ENCODE data around the gene WASHC3. TPM values are rescaled to one million over a fixed set of nuclear protein-coding genes. Genes with fewer than 3 reads are reported as not detected.

WASHC3 gene
- total RNA-seq, 4 donors from 2014 or later = 39.7 to 63.1 (median 55.0) TPM

DNA sequence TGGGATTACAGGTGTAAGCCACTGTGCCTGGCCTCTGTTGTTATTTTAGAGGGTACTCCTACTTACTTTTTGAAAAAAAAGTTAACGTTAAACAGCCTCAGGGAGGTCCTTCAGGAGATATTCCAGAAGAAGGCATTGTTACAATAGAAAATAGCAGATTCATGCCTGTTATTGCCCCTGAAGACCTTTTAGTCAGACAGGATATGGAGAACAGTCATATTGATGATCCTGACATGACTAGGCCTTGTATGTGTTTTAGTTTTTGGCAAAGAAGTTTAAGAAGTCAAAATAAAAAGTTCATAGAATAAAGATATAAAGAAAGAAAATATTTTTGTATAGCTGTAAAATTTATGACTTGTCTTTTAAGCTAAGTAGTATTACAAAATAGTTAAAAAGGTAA is 45.3 kb downstream of the WASHC3 start:
- H3K4me3 ChIP-seq = no peak overlapping the region
- TF ChIP-seq POLR2AphosphoS5 (IDR thresholded peaks at IDR 0.05) (no peak), EP300 (IDR thresholded peaks at IDR 0.05) (no peak), POLR2A (IDR thresholded peaks at IDR 0.05) (no peak)
- TF ChIP-seq, protein P1, sequence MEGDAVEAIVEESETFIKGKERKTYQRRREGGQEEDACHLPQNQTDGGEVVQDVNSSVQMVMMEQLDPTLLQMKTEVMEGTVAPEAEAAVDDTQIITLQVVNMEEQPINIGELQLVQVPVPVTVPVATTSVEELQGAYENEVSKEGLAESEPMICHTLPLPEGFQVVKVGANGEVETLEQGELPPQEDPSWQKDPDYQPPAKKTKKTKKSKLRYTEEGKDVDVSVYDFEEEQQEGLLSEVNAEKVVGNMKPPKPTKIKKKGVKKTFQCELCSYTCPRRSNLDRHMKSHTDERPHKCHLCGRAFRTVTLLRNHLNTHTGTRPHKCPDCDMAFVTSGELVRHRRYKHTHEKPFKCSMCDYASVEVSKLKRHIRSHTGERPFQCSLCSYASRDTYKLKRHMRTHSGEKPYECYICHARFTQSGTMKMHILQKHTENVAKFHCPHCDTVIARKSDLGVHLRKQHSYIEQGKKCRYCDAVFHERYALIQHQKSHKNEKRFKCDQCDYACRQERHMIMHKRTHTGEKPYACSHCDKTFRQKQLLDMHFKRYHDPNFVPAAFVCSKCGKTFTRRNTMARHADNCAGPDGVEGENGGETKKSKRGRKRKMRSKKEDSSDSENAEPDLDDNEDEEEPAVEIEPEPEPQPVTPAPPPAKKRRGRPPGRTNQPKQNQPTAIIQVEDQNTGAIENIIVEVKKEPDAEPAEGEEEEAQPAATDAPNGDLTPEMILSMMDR (IDR thresholded peaks at IDR 0.05) = no peak
- H3K27me3 ChIP-seq = no peaks in the 10 kb centered on the region
- H3K4me1 ChIP-seq = no peaks in the 10 kb centered on the region
- no peak overlapping the region for H3K27ac ChIP-seq
- H3K9me3 ChIP-seq = no peaks in the 10 kb centered on the region
- no peak for DNase-seq (ENCODE audit: low spot score in 2 of 2)
- 91% methylated on average over 1 of the region's 1 CpG for WGBS
- peaks cover 35% of the 10 kb centered on the region for H3K36me3 ChIP-seq

DNA sequence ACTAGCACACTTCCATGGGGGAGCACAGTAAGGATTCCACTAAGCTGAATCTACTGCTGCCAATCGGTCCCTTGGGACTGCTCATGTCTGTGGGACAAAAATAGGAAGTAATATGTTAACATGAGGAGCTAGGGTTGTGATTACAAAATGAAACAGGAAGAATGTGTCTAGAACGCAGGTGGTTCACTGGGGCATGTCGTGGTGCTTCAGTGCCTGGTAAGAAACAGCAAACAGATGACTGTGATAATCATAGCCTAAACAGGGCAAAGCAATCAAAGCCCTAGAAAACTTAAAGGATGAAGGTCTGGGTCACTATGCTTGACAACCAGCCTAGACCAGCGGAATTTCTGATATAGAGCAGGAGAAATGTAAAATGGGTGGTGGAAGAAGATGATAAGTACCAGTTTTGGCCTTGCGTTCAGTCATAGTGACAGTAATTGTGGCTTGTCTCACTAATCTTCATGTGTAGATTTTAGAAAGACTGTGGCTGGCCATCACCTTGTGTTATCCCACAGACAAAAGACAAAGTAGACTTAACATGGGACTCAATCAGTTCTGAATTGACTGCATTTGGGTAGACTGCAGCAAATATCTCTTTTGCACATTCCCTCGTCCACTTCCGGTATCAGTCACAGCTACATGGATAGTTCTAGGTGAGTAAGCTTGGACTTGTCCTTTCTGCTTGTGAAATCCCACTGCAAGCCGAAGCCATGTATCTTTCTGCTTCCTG is 51.4 kb downstream of the WASHC3 start:
- Histone ChIP-seq H3K9me3 (no peaks in the 10 kb centered on the region), H3K27ac (no peak overlapping the region), H3K4me1 (no peaks in the 10 kb centered on the region), H3K4me3 (no peak overlapping the region), H3K27me3 (no peaks in the 10 kb centered on the region), H3K36me3 (peaks cover 25% of the 10 kb centered on the region)
- TF ChIP-seq EP300 (IDR thresholded peaks at IDR 0.05) = no peak
- TF ChIP-seq POLR2A (IDR thresholded peaks at IDR 0.05) = no peak
- TF ChIP-seq POLR2AphosphoS5 (IDR thresholded peaks at IDR 0.05) = no peak
- TF ChIP-seq, protein P1 (IDR thresholded peaks at IDR 0.05) = no peak
- 90% methylated on average over 8 of the region's 8 CpGs for WGBS
- no peak for DNase-seq (ENCODE audit: low spot score in 2 of 2)

DNA sequence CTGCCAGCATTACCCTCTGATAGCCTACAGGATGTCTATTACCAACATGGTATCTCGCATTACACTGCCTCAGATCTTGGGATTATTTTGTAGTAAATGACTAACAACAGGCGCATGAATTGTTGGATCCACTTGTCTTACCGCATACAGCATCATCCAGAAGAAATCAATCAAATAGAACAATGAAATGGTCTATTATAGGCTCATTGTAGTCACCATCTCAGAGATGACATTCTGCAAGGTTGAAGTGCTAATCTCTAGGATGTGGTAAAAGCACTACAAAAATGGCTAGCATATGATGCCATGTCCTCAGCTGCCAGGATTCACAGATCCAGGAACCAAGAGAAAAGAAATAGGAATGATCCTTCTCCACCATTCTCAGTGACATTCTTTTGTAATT is 52.0 kb downstream of the WASHC3 start:
- no peaks in the 10 kb centered on the region for H3K4me1 ChIP-seq
- no peak overlapping the region for H3K27ac ChIP-seq
- no peaks in the 10 kb centered on the region for H3K27me3 ChIP-seq
- H3K9me3 ChIP-seq = no peaks in the 10 kb centered on the region
- 94% methylated on average over 3 of the region's 3 CpGs for WGBS
- TF ChIP-seq POLR2A (IDR thresholded peaks at IDR 0.05) = no peak
- TF ChIP-seq, protein P1 (IDR thresholded peaks at IDR 0.05) = no peak
- no peak for TF ChIP-seq EP300 (IDR thresholded peaks at IDR 0.05)
- TF ChIP-seq POLR2AphosphoS5 (IDR thresholded peaks at IDR 0.05) = no peak
- no peak for DNase-seq (ENCODE audit: low spot score in 2 of 2)
- H3K36me3 ChIP-seq = peaks cover 25% of the 10 kb centered on the region
- no peak overlapping the region for H3K4me3 ChIP-seq

DNA sequence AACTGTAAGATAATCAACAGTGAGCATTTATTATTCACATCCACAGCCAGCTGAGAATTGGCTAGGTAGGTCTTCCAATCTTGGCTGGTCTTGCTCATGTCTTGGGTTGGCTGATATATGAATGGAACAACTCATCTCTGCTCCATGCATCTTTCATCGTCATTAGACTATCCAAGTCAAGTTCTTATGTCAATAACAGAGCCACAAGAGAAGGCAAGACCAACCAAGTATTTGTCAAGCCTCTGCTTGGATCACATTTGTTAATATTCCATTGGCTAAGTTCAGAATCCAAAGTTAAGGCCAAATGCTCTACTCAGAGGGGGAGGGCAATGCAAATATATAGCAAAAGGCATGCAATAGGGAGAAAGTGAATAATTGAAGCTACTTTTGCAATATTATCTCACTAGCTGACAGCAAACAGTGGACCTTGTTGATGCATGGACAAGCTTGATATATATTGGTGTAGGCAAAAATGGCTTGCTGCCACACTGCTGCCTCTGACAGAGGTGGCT is 53.1 kb downstream of the WASHC3 start:
- 67% methylated on average over 1 of the region's 1 CpG for WGBS
- no peak overlapping the region for H3K4me3 ChIP-seq
- no peaks in the 10 kb centered on the region for H3K9me3 ChIP-seq
- no peaks in the 10 kb centered on the region for H3K4me1 ChIP-seq
- no peak for DNase-seq (ENCODE audit: low spot score in 2 of 2)
- peaks cover 25% of the 10 kb centered on the region for H3K36me3 ChIP-seq
- TF ChIP-seq EP300 (IDR thresholded peaks at IDR 0.05) (no peak), POLR2A (IDR thresholded peaks at IDR 0.05) (no peak)
- H3K27ac ChIP-seq = no peak overlapping the region
- no peaks in the 10 kb centered on the region for H3K27me3 ChIP-seq

DNA sequence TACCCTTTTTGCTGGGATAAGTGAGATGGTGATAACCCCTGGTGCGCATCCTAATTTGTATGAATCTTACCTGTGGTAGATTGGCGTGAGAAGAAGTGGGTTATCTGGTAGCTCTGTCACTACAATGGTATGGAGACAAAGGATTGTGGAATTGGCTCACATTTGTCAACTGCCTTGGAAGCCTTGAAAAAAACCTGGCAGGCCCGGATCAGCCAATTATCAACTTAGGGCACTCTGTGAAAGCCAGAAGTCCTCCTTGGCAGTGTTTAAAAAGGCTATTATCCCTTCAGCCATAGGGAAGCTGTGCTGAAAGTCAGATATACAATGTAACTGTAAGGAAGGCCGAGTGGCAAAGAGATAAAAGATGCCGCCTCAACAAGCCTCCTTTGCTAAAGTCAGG is 56.5 kb downstream of the WASHC3 start:
- Histone ChIP-seq H3K4me1 (no peaks in the 10 kb centered on the region), H3K36me3 (peaks cover 5% of the 10 kb centered on the region), H3K27me3 (no peaks in the 10 kb centered on the region), H3K4me3 (no peak overlapping the region), H3K27ac (no peak overlapping the region), H3K9me3 (no peaks in the 10 kb centered on the region)
- no peak for DNase-seq (ENCODE audit: low spot score in 2 of 2)
- TF ChIP-seq POLR2A (IDR thresholded peaks at IDR 0.05) (no peak), EP300 (IDR thresholded peaks at IDR 0.05) (no peak), POLR2AphosphoS5 (IDR thresholded peaks at IDR 0.05) (no peak)
- TF ChIP-seq, protein P1 (IDR thresholded peaks at IDR 0.05) = no peak
- WGBS = 84% methylated on average over 5 of the region's 5 CpGs

All from suprapubic skin (tissue), 4 donors.